ENCODE measurements around the gene TMC1. TPM values are rescaled to one million over a fixed set of nuclear protein-coding genes. Genes with fewer than 3 reads are reported as not detected.
A peak's percentile ranks its signal among the peaks of the same experiment; 100 is the strongest.

Gene TMC1
- total and polyA plus RNA-seq, 10 of the 15 experiments (the other 5 are each of a cell fraction or from before 2014, with no cell fraction given): 0.06 to 0.94 (median 0.40) TPM; not detected in 1

DNA sequence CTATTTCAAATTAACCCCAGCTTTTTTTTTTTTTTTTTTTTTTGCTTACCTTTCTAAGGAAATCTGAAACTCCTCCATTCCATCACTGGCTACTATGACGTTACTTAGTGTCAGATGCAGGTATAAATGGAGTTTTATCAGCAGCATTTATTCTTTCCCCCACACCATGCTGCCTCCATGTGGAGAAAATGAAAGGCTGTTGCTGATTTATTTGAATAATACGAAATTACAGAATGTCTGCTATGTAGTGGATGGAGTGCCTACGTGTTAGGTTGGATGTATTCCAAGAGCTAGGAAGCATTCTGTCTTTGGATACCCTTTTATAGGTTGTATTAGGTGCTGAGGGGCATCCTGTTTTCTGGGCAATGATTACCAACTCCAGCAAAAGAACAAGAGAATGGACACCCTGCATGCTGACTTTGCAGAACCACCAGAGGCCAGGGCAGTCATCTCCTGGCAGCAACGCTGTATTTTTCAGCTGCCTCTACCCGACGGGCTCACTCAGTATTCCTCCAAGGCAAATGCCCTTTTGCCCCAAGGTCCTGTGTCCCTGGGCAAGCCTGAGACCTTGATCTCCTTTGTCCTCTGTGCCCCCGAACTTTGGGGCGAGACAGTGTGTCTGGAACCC is 232.0 kb downstream of the TMC1 start:
- no peak overlapping the region for H3K4me2 ChIP-seq (ENCODE audit: control insufficient read depth, insufficient read depth)
- H3K9me3 ChIP-seq (replicated peaks; ENCODE audit: control insufficient read depth, insufficient read depth, low read length): no peaks in the 10 kb centered on the region
- H3K36me3 ChIP-seq (ENCODE audit: control insufficient read depth in 2 of 2, insufficient read depth in 2 of 2, low read length in 1 of 2): no peaks in the 10 kb centered on the region
- no peak overlapping the region for H3K9ac ChIP-seq (ENCODE audit: control insufficient read depth, insufficient read depth, low read length)
- no peaks in the 10 kb centered on the region; a peak in 1 of 4 replicates for H3K27me3 ChIP-seq (replicated peaks in 1 of 2; ENCODE audit: control insufficient read depth in 2 of 2, insufficient read depth in 2 of 2, low read length in 1 of 2)
- DNase-seq (ENCODE audit: low read depth, low spot score) (no peak), ATAC-seq (no peak), FAIRE-seq (no peak)
- CTCF ChIA-PET: interaction anchor here (0.6 to 2.7 kb wide), 4 partner anchors 55 to 548 kb away, joined by 3 to 22 read pairs (median 5); no protein-coding TSS in a partner anchor
- H4K20me1 ChIP-seq (ENCODE audit: control insufficient read depth, insufficient read depth): no peaks in the 10 kb centered on the region
- BruUV-seq (replicated peaks): no TSS peak
- no peak for TF ChIP-seq ZNF622 (IDR thresholded peaks at IDR 0.05)
- TF ChIP-seq, protein P1, sequence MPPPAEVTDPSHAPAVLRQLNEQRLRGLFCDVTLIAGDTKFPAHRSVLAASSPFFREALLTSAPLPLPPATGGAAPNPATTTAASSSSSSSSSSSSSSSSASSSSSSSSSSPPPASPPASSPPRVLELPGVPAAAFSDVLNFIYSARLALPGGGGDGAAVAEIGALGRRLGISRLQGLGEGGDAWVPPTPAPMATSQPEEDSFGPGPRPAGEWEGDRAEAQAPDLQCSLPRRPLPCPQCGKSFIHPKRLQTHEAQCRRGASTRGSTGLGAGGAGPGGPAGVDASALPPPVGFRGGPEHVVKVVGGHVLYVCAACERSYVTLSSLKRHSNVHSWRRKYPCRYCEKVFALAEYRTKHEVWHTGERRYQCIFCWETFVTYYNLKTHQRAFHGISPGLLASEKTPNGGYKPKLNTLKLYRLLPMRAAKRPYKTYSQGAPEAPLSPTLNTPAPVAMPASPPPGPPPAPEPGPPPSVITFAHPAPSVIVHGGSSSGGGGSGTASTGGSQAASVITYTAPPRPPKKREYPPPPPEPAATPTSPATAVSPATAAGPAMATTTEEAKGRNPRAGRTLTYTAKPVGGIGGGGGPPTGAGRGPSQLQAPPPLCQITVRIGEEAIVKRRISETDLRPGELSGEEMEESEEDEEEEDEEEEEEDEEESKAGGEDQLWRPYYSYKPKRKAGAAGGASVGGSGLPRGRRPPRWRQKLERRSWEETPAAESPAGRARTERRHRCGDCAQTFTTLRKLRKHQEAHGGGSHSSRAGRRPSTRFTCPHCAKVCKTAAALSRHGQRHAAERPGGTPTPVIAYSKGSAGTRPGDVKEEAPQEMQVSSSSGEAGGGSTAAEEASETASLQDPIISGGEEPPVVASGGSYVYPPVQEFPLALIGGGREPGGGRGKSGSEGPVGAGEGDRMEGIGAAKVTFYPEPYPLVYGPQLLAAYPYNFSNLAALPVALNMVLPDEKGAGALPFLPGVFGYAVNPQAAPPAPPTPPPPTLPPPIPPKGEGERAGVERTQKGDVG (CRISPR knock-in tag; IDR thresholded peaks at IDR 0.05): no peak
- TF ChIP-seq NR2F1 (conservative IDR thresholded peaks at IDR 0.05): no peak
- TF ChIP-seq, protein P2, sequence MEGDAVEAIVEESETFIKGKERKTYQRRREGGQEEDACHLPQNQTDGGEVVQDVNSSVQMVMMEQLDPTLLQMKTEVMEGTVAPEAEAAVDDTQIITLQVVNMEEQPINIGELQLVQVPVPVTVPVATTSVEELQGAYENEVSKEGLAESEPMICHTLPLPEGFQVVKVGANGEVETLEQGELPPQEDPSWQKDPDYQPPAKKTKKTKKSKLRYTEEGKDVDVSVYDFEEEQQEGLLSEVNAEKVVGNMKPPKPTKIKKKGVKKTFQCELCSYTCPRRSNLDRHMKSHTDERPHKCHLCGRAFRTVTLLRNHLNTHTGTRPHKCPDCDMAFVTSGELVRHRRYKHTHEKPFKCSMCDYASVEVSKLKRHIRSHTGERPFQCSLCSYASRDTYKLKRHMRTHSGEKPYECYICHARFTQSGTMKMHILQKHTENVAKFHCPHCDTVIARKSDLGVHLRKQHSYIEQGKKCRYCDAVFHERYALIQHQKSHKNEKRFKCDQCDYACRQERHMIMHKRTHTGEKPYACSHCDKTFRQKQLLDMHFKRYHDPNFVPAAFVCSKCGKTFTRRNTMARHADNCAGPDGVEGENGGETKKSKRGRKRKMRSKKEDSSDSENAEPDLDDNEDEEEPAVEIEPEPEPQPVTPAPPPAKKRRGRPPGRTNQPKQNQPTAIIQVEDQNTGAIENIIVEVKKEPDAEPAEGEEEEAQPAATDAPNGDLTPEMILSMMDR (IDR thresholded peaks at IDR 0.05 in 2 of 3, conservative IDR thresholded peaks at IDR 0.05 in 1 of 3; ENCODE audit: control insufficient read depth in 2 of 3, extremely low read depth in 1 of 3, insufficient read depth in 1 of 3, low read depth in 3 of 3, low read length in 3 of 3): peak in 1 of 3 experiments; percentile 37; a peak in 1 of 6 replicates
- TF ChIP-seq WRNIP1 (IDR thresholded peaks at IDR 0.05; ENCODE audit: borderline replicate concordance, low read depth, low read length): no peak
- TF ChIP-seq CHD1 (IDR thresholded peaks at IDR 0.05; ENCODE audit: low read depth, low read length): no peak
- TF ChIP-seq RELA (IDR thresholded peaks at IDR 0.05; ENCODE audit: borderline replicate concordance, partially characterized antibody): no peak
- TF ChIP-seq RAD21 (IDR thresholded peaks at IDR 0.05; ENCODE audit: insufficient read depth, low read depth, low read length): peak; percentile 61
- TF ChIP-seq EP300 (IDR thresholded peaks at IDR 0.05; ENCODE audit: borderline replicate concordance in 1 of 2, control insufficient read depth in 1 of 2, low read depth in 2 of 2, low read length in 2 of 2): no peak
- TF ChIP-seq NBN (IDR thresholded peaks at IDR 0.05): no peak
- TF ChIP-seq SMC3 (IDR thresholded peaks at IDR 0.05; ENCODE audit: borderline replicate concordance, low read length): peak; percentile 30; the same call in 1 of the 2 replicates
- no peak for TF ChIP-seq ASH2L (IDR thresholded peaks at IDR 0.05; ENCODE audit: borderline replicate concordance, low read depth)
- no peak for TF ChIP-seq CREB1 (IDR thresholded peaks at IDR 0.05; ENCODE audit: low read depth)
- TF ChIP-seq HCFC1 (IDR thresholded peaks at IDR 0.05; ENCODE audit: low read length): no peak
- no peak for TF ChIP-seq SREBF2 (IDR thresholded peaks at IDR 0.05; ENCODE audit: low read length)
- TF ChIP-seq RUNX3 (IDR thresholded peaks at IDR 0.05; ENCODE audit: low read length): no peak
- TF ChIP-seq IKZF2 (IDR thresholded peaks at IDR 0.05): no peak
- H2AFZ ChIP-seq (ENCODE audit: control insufficient read depth, low read depth, low read length): no peak overlapping the region
- H3K27ac ChIP-seq (ENCODE audit: control insufficient read depth, insufficient read depth): no peak overlapping the region
- H3K4me3 ChIP-seq: no peak overlapping the region
- in situ Hi-C loops (cut with MboI) (no loop called here), intact Hi-C loops (cut with micrococcal nuclease; ENCODE audit: unreplicated experiment) (loop anchor here (2.0 to 5.0 kb wide), 2 partner anchors 471 to 715 kb away; no protein-coding TSS in a partner anchor)
- WGBS (ENCODE audit: insufficient coverage, insufficient replicate concordance, low lambda C conversion rate, missing lambda C conversion rate): 11% methylated on average over 8 of the region's 8 CpGs
- H3K4me1 ChIP-seq (ENCODE audit: control insufficient read depth, insufficient read depth, low read length): no peaks in the 10 kb centered on the region
- RAD21 ChIA-PET (ENCODE audit: unreplicated experiment): interaction anchor here (1.8 kb wide), 1 partner anchor 472 kb away, joined by 5 read pairs; no protein-coding TSS in a partner anchor
- POLR2A ChIA-PET: interaction anchor here (0.6 kb wide), 1 partner anchor 217 kb away, joined by 10 read pairs; no protein-coding TSS in a partner anchor
- SMC1A ChIA-PET (ENCODE audit: uncharacterized antibody, unreplicated experiment): interaction anchor here (0.7 to 0.9 kb wide), 2 partner anchors 360 to 473 kb away, joined by 4 read pairs; no protein-coding TSS in a partner anchor
- H3K79me2 ChIP-seq (ENCODE audit: control insufficient read depth, insufficient read depth, low read length): no peaks in the 10 kb centered on the region

Data from GM12878 (cell line).